Myocyte (in vitro differentiated cells): ENCODE results near the gene DMPK. TPM values are rescaled to one million over a fixed set of nuclear protein-coding genes. Genes with fewer than 3 reads are reported as not detected.

ENCODE experiments used
- DNase-seq: peaks from one replicate; pipeline ENCODE4 v3.0.0-alpha.2; 2012; ENCODE audit warnings: low read depth
- polyA plus RNA-seq: library from polyadenylated mRNA; unstranded; fragments of >200 nt; gene quantifications from one replicate; pipeline ENCODE4 v1.2.1, GENCODE V29; 2012; ENCODE audit warnings: missing spikeins
- total RNA-seq: library from RNA; depleted of rRNA; stranded (reverse); fragments of >200 nt; gene quantifications from 2 replicates; pipeline ENCODE4 v1.2.3, GENCODE V29; 2014

DMPK gene, protein sequence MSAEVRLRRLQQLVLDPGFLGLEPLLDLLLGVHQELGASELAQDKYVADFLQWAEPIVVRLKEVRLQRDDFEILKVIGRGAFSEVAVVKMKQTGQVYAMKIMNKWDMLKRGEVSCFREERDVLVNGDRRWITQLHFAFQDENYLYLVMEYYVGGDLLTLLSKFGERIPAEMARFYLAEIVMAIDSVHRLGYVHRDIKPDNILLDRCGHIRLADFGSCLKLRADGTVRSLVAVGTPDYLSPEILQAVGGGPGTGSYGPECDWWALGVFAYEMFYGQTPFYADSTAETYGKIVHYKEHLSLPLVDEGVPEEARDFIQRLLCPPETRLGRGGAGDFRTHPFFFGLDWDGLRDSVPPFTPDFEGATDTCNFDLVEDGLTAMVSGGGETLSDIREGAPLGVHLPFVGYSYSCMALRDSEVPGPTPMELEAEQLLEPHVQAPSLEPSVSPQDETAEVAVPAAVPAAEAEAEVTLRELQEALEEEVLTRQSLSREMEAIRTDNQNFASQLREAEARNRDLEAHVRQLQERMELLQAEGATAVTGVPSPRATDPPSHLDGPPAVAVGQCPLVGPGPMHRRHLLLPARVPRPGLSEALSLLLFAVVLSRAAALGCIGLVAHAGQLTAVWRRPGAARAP
- 907 and 1,143 TPM in 2 replicates for total RNA-seq
- 359 TPM for polyA plus RNA-seq

DNA sequence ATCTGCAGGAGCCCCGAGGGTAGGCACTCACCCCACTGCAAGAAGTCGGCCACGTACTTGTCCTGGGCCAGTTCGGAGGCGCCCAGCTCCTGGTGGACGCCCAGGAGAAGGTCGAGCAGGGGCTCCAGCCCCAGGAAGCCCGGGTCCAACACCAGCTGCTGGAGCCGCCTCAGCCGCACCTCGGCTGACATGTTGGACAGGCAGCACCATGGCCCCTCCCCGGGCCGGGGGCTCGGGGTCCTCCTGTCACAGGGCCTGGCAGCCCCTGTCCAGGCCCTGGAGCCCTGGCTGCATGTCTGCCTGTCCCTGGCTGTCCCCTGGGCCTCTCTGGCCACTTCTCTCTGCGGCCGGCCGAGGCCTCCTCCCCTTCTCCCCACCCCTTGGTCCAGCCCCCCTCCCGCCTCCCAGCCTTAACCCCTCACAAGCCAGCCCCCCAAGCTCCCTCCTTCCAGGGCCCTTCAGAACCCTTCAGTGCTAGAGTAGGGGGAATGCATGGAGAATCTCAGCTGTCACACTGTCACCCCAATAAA lies at the start of gene DMPK:
TSS of gene DMPK (minus strand) at position 329 of the 530 bp plus-strand sequence. CDS start at position 191, 138 bp downstream.
- peak; percentile 87 for DNase-seq

DNA sequence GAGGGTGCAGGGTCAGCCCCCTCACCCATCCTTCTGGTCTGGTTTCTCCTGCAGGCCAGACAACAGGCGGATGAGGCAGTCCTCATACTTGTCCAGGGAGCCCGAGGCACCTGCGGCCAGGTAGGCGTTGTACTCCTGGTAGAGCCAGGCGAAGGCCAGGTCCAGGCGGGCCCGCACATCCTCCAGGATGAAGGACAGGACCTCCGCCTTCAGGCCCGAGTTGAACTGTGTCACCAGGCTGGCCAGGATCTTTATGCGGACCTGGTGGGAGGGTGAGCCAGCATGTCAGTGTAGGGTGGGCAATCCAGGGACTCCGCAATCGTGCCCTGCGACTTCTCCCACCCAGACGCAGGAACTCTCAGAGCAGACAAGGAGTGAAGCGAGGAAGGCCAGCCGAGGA lies 46.7 kb upstream of the DMPK start:
- DNase-seq, result no peak

GRCh38 chr19:45828523-45828922 lies 46.2 kb upstream of the DMPK start:
- no peak for DNase-seq

DNA sequence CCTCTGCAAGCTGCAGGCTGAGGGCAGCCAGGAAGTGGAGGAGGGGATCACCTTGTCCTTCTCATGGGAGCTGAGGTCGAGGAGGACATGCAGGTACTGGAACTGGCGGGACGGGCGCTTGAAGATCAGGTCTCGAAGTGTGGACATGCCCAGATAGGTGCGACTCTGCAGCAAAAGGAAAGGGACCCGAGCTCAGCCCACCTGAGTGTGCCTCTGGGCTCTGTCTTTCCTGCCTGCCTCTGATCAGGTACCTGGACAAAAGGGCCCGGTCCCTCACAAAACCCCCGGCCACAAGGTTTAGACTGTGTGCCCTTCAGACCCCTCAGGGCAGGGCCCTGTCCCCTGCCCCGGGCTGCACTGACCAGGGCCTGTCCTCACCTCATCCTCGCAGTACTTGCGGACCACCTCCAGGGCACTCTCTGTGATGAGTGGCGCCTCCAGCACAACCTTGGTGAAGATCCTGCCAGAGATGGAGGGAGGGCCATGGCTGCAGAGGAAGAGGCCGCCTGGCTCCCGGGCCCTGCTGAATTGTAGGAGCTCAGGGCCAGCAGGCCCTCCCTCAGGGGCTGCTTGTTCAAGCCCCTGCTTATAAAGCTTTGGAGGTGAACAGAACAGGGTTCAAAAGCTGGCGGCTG lies 45.3 kb upstream of the DMPK start:
- DNase-seq, result no peak

- DNase-seq, result peak; percentile 13
Measured at GRCh38 chr19:45826934-45827333, 44.6 kb upstream of the DMPK start.

GRCh38 chr19:45825917-45826893 lies 43.9 kb upstream of the DMPK start:
- no peak for DNase-seq

GRCh38 chr19:45825263-45825605 lies 42.9 kb upstream of the DMPK start:
- no peak for DNase-seq

DNA sequence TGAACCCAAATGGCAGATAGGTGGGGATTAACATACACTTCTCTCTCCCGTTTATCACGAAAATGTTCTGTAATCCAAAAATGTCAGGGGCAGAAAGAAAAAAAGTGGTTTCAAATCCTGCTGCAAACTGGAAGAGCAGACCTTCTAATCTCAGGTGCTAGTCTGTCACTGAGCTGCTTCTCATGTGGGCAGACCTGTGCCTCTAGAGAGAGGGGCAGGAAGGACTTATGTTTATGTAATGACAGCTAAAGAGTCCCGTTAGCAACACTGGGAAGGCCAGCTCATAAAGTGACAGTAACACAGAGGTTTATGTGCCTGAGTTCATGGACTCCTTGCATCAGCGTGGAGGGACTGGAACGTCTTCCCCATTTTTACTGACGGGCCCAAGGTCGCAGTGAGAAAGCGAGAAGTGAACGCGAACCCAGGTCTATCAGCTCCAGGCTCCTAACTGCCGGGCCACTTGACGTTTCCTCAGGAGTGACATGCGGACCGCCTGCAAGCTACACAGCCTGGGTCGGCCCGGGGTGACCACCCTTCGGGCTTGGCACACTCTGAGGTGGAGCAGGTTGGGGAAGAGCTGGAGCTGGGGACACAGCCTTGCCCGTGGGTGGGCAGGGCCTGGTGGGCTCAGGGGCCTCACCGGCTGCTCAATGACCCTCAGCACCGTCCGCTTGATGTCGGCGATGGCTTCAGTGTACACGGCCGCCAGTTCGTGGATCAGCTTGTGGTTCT lies 42.4 kb upstream of the DMPK start:
- no peak for DNase-seq

DNA sequence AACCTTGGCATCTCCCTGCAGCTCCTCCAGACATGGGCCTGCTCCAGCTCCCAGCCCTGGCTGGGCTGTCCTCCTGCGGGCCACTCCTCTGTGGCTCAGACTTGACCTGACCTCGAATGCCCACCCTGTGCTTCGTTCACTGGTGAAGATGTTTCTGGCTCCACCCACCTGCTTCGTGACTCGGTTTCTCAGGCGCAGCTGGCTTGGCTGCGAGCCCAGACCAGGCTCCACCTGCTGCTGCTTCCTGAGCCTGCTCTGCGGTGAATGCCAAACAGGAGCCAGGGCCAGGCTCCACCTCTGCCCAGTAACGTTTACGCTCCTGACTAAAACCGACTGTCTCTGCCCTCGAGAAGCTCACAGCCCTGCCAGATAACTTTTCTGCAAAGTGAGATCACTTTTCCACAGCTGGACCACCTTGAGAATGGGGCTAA lies 41.8 kb upstream of the DMPK start:
- DNase-seq, result peak; percentile 58

- DNase-seq, result no peak
Measured at GRCh38 chr19:45823182-45823581, 40.9 kb upstream of the DMPK start.

DNA sequence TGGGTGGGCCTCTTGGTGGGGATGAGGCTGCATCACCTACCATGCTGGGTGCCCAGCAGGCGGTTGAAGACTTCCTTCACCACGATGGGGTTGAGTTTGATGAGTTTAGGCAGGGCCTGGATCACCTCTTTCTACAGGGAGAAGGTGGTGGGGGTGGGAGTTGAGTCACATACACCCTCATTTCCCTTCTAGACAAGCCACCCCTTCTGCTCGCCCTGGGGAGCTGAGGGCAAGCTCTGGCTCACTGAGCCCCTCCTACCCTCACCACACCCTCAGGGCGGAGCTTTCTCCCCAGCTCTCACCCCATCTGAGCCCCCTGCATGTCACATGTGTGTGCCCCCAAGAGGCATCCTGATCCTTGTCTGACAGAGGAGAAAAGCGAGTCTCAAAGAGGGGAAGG lies 40.4 kb upstream of the DMPK start:
- DNase-seq, result no peak

GRCh38 chr19:45821570-45821969 lies 39.3 kb upstream of the DMPK start:
- no peak for DNase-seq

DNA sequence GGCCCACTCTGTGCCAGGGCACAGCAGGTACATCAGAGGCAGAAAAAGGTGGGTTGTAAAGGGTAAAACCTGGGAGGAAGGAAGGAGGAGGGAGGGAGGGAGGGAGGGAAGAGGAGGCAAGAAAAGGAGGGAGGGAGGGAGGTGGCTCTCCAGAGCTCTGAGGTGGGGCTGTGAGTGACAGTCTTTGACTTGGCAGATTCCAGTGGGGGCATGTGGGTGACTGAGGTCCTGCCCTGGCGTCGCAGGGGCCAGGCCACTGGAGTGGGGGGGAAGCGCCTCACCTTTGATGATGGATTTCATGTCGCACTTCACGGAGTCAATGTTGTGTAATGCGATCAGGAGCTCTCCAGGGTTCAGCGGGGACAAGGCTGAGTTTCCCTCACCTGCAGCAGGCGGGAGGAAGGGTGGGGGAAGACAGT lies 38.8 kb upstream of the DMPK start:
- DNase-seq, result no peak

GRCh38 chr19:45820413-45821102 lies 38.3 kb upstream of the DMPK start:
- no peak for DNase-seq

DNA sequence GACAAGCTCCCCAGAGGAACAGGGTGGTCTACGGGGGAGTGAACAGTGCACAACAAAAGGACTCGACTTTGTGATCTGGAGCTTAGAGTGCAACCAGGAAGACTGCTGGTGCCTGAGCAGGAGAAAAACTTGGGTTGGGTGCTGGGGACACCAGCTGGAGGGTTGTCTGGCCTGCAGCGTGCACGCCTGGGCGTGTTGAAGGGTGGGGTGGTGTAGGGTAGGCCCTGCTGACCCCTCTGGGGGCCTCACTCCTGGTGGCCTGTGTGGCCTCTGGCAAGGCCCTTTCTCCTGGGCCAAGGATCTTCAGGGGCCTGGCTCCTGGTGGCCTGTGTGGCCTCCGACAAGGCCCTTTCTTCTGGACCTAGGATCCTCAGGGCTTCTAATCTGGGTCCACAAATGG lies 37.5 kb upstream of the DMPK start:
- DNase-seq, result no peak

GRCh38 chr19:45817725-45818301 lies 35.5 kb upstream of the DMPK start:
- DNase-seq, result no peak

- DNase-seq, result peak; percentile 92
Measured at GRCh38 chr19:45817010-45817724, 34.9 kb upstream of the DMPK start.

DNA sequence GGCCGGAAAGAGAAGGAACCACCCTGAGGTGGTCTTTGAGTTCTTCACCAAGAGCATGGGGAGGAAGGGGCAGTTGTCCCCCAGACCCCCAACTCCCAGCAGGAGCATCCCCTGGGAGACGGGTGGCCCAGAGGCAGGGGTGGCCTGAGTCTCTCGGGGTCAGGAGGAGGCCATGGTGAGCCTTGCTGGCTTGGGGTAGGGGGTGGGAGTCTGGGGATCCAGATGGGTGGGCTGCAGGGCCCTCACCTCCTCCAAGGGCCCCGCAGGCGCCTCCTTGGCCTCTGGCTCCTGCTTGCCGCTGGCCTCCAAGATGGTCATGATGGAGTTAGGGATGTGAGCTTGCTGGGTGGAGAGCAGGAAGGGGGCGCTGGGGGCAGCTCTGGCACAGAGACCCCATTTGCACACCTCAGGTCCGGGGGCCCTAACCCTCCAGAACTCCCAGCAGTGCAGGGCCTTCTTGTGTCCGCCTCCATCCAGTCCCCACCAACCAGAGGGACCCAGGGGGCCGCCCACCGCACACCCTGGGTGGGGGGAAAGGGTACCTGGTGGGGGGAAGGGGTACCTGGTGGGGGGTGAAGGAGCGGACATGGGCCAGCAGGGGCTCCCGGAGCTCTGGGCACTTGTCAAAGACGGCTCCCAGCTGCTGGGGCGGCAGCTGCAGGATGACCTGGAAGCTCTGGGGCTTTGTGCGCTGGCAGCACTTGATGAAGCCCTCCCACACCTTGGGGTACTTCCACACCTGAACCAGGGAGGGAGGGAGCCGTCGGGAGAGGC lies 34.1 kb upstream of the DMPK start:
- no peak for DNase-seq
